Peyer's patch (tissue), 4 donors: ENCODE results near the gene ATP7B.
A peak's percentile ranks its signal among the peaks of the same experiment; 100 is the strongest.

Experiments used
- POLR2A ChIP-seq, 2 donors: fragments of 450-650 bp; IDR thresholded peaks; one replicate each; pipeline ENCODE4 v1.5.1; 2017; ENCODE audit warnings: antibody characterized with exemption in 2 of 2, mild to moderate bottlenecking in 2 of 2, moderate library complexity in 2 of 2
- TF ChIP-seq, protein P1 (sequence below), 6 experiments: fragments of 450-650 bp in 4 of 6; fragments of 200-600 bp in 2 of 6; sonication (generic) in 1 of 6; IDR thresholded peaks; one replicate each; pipeline ENCODE4 v1.5.1; 2017 to 2019; ENCODE audit warnings: antibody characterized with exemption in 6 of 6, mild to moderate bottlenecking in 3 of 6, moderate library complexity in 1 of 6

DNA sequence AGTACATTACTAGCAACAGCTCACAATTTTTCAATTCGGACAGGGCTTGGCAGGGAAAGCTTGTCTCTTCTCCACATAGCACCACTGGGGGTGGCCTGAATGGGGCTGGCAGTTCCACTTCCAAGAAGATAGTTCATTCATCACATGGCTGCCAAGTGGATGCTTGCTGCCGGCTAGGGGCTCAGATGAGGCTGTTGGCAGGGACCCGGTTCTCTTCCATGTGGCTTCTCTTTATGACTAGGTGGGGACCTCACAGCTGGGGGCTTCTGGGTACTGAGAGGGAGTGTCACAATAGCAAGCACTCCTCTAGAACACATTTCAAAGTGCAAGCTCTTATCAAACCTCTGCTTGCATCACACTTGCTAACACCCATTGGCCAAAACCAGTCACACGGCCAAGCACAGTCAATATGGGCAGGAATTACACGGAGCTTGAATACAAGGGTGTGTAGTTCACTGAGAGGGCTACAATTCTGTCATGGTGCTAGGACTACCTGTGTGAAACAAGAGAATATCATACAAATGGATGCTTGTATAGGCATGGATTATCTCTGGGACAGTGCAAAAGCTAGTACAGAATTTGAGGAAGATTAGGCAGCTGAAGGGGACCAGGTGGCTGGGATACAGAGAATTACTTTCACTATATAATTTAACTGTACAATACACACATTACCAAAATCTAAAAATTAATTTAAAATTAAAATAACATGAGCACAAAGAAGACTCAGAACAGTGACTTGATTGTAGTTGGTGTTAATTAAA is 32.3 kb downstream of the ATP7B start:
- TF ChIP-seq POLR2A (IDR thresholded peaks at IDR 0.05) = peak in 1 of 2 donors; percentile 35
- TF ChIP-seq, protein P1, sequence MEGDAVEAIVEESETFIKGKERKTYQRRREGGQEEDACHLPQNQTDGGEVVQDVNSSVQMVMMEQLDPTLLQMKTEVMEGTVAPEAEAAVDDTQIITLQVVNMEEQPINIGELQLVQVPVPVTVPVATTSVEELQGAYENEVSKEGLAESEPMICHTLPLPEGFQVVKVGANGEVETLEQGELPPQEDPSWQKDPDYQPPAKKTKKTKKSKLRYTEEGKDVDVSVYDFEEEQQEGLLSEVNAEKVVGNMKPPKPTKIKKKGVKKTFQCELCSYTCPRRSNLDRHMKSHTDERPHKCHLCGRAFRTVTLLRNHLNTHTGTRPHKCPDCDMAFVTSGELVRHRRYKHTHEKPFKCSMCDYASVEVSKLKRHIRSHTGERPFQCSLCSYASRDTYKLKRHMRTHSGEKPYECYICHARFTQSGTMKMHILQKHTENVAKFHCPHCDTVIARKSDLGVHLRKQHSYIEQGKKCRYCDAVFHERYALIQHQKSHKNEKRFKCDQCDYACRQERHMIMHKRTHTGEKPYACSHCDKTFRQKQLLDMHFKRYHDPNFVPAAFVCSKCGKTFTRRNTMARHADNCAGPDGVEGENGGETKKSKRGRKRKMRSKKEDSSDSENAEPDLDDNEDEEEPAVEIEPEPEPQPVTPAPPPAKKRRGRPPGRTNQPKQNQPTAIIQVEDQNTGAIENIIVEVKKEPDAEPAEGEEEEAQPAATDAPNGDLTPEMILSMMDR (IDR thresholded peaks at IDR 0.05) = no peak
